Left renal pelvis (tissue), 4 donors: Measurements from ENCODE around the gene SBSN. TPM values are rescaled to one million over a fixed set of nuclear protein-coding genes. Genes with fewer than 3 reads are reported as not detected.

Source experiments
- DNase-seq, 4 donors: peaks; one replicate each; pipeline ENCODE4 v3.0.0-alpha.2; 2013; ENCODE audit warnings: low read depth in 4 of 4, low spot score in 3 of 4
- polyA plus RNA-seq, 4 donors: library from polyadenylated mRNA; unstranded; fragments of 120-200 nt; gene quantifications; one replicate each; pipeline ENCODE4 v1.2.1, GENCODE V29; 2013; ENCODE audit not compliant: insufficient read length in 4 of 4

The SBSN gene
- polyA plus RNA-seq, 4 donors: 0.11 TPM; not detected in 3

DNA sequence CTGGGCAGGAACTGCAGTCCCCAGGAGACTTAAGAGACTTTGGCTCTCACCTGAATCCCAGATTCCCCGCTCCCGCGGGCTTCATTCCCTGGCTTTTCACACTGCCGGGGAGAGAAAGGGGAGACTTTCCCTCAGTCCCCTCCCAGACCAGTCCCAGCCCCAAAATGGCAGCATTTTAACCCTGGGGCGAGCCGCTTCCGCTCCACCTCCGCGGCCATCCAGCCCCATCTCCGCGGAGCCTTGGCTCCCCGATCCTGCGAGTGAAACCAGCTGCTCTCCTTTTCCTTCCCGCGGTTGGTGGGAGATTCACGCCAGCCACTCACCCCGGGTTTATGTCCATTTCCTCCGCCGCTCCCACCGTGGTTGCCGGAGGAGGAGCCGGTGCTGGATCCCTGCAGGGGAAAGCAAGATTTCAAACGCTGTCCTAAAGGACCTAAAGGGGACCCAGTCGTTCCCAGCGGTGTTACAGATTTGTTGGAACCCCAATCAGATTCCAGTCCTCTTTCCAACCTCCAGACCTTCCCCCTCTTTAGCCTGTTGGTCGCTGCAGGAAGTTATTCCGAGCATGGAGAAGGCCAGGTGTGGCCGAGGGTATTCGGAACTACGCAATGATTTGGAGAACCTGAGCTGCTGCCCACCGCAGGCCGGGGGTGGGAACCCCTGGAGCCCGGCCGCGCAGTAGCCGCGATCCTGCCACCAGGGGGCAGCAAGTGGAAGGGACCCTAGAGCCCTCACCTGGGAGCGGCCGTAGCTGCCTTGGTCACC is 18.1 kb downstream of the SBSN start:
- DNase-seq: peak; percentile 67 to 75 (median 72)

DNA sequence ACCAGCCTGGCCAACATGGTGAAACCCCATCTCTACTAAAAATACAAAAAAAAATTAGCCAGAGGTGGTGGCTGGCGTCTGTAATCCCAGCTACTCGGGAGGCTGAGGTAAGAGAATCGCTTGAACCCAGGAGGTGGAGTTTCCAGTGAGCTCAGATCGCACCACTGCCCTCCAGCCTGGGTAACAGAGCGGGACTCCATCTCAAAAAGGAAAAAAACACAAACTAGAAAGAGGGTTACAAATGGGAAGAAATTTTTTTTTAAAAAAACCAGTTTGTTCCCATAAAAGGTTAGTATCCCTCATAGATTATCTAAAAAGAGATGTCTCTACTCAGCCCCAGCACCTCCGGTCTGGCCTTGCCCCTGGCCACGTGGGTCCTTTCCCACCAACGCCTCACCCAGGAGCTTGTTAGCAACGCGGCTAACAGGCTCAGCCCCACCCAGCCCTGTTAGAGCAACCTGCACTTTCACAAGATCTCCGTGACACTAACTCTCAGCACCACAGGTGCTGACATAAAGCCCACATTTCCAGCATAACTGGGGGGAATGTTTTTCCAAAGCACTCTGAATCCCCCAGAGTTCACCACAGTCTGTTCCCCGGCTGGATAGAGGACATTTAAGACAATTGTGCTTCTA is 19.0 kb downstream of the SBSN start:
- DNase-seq: no peak

DNA sequence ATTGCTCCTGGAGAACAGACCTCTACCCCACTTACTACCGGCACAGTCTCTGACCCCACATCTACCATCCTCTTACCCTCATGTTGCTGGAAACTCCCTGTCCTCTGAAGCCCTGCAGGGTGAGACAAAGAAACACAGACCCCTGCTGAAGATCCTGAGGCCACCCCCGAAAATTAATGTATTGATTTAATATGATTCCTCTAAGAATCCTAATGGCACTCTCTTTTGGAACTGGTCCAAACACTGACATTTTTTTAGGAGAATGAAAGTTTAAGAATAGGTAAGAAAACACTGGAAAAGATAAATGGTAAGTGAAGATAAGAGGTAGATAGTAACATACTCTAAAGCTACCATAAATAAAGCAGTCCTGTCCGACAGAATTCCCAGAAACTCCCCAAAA is 20.0 kb downstream of the SBSN start:
- DNase-seq: no peak

DNA sequence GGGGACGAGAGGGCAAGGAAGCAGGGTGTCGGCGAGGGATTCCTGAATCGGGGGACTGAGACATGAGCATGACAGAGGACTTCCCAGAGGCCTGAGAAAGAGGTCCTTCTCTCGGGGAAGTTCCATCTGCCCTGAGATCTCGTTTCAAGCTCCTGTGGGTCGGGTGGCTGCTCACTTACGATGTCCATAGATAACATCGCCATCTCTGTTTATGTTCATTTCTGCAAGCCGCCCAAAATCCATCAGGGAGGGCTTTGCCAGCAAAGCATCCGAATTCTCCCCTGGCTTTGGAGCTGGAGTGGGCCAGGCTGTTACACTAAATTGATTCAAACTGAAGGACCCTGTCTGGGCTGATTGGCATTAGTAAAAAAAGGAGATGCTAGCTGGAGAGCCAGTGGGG is 20.6 kb downstream of the SBSN start:
- DNase-seq: no peak

DNA sequence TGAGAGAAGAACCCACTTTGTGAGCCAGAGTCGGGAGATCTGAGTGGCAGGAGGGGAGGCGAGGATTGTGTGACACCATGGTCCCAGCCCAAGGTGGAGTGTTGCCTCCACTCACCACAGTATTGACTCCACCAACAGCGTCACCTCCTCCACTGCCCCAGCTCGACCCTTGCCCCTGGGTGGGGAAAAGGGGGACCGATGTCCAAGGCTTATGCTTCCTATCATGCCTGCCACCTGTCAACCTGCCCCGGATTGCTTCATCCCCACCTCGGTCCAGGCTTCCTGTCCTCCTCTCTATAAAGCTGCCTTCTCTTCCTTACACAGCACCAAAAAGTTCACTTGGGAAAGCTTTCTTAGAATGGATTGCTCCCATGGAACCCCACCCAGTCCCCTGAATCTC is 22.1 kb downstream of the SBSN start:
- DNase-seq: no peak

DNA sequence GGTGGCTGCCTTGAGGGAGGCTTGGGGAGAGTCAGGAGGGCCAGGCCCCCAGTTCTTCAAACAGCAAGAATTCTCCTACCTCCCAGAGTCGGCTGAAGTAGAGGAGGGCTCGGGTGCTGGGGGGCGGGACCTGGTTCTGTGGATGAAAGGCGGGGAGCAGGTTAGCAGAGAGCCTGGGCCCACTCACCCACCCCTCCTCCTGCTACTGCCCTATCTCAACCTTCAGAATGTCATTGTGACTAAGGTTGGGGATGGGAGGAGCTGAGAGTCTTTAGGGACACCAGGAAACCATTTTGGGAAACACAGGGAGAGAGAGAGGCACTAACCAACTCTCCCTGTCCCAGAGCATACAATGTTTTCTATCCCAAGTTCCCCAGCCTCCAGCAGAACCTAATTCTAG is 25.4 kb downstream of the SBSN start:
- no peak for DNase-seq

DNA sequence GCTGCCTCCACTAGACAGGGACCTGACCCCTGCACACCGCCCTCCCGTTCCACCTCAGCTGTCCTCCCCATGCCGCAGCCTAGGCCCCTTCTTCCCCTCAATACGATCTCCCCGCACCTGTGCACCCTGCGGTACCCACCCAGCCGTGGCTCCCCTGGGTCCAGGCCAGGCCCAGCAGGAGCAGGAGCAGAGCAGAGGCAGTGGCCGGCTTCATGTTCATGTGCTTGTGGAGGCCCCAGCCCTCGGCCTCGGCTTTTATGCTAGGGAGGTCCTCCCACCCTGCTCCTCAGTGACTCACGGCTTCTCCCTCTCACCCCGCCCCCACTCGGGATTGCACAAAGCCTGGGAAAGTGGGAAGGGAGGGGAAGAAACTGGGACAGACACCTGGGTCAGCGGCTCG is 26.4 kb downstream of the SBSN start:
- no peak for DNase-seq

DNA sequence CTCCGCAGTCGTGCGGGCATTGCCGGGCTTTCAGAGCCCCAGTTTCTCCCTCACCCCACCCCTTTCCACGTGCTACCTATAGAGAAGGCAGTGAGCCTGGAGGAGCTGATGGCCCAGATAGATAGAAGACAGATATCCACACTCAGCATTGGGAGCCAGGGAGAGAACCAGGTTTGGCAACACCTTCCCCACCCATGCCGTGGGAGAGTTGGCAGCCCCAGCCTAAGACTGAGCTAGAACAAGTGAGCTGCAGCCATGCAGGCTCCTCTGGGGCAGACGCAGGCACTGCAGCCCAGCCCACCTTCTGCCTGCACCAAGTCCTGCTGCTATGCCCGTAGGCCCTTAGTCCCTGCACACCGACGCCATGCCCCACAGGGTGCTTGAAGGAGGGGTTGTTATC is 27.5 kb downstream of the SBSN start:
- DNase-seq: no peak

DNA sequence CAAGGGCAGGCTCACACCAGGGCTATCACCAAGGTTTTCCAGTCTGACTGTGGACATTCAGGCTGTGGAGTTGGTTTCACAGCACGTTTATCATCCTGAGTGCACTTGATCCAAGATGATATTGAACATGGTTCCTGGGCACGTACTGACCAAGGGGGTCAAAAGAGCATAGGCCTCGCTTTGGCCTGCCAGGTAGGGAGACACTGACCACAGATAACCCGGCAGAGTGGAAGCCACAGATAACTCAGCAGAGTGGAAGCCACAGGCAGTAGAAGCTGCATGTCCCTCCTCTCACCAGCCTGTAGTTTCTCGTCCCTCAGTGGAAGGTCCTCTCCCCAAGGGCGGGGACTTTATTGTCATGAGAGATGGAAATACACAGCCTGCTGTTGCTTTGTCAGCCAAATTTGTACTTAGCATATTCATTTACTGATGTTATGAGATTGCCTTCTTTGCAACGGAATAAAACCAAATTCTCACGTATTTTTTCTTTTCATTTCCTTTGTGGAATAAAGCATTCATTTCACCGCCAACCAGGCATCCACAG is 29.1 kb downstream of the SBSN start:
- DNase-seq: no peak

DNA sequence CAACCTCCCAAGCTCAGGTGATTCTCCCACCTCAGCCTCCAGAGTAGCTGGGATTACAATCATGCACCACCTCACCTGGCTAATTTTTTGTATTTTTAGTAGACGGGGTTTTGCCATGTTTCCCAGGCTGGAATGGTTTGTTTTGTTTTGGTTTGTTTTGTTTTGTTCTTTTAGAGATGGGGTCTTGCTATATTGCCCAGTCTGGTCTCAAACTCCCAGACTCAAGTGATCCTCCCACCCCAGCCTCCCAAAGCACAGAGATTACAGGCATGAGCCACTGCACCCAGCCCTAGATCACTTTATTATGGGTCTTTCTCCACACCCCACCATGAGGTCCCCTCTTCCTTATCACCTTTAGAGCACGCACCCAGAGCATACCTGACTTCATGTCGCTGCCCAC is 29.9 kb downstream of the SBSN start:
- no peak for DNase-seq

DNA sequence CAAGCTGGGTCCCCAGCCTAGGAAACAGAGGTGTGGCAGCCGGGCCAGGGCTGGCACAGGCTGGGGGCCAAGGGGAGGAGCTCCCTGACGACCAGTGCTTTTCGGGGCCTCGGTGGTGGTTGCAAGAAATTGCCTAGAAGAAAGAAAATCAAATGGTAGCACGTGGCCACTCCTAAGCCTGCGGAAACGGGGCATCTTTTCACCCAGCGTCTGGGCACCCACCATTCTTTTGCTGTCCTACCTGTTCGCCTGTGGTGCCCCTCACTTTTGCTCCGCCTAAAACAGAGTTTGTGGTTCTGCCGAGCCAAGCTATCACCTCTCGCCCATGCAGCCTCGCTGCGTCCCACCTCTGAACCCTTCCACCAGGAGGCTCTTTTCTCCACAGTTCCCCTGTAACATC is 30.7 kb downstream of the SBSN start:
- DNase-seq: no peak

DNA sequence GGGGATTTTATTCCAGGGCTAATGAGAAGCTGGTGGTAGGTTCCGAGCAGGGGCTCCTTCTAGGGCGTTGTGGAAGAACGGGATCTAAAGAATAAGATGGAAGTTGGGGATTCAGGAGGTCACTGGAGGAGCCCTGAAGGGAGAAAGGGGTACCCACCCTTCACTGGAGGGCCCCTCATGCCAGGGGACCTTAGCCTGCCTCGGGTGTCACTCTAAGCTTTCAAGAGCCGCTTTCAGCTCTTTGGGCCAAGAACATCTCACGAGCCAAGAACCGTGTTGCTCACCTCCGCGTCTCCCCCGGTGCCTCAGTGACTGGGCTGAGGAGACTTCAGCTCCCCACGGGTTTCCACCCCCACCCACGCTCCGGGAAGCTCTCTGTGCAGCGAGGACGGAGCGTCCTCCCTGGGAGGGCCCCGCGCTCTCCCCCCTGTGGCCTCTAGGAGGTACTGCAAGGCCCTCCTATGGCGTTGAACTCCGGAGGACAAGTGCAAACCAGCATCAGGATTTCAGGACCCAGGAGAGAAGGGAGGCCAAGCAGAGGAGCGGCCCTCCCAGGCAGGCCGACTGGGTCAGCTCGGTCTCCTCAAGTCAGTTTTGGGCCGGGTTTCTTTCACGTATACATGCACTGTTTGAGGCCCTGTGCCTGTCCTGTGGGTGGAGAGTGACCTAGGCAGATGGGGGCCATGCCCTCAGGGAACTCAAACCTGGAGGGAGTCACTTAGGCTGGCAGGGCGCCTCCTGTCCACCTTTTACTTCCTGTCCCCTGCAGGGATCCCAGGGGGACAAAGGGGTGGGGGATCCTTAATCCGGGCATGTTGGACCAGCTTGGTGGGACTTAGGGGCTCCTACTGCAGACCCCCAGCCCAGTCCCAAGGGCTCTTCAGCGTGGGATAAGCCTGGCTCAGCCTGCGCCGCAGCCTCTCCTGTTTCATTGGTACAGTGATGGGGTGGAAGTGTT is 32.7 kb downstream of the SBSN start:
- no peak for DNase-seq

DNA sequence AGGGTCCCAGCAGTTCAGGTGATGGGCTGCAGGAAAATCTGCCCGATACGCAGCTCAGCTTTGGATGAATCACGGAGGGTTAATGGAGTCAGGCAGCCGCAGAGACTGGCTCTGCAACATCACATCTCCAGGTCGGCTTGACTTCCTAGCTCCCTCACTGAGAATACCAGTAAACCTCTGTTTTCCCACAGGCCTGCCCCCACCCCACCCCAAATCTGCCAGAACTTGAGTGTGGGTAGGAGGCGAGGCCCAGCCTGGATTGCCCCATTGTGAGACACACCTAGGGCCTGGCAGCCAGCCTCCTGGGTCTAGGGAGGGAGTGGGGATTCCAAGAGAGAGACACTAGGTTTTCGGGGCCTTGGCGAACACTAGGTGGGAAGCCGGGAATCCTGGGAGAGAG is 34.1 kb downstream of the SBSN start:
- DNase-seq: no peak

DNA sequence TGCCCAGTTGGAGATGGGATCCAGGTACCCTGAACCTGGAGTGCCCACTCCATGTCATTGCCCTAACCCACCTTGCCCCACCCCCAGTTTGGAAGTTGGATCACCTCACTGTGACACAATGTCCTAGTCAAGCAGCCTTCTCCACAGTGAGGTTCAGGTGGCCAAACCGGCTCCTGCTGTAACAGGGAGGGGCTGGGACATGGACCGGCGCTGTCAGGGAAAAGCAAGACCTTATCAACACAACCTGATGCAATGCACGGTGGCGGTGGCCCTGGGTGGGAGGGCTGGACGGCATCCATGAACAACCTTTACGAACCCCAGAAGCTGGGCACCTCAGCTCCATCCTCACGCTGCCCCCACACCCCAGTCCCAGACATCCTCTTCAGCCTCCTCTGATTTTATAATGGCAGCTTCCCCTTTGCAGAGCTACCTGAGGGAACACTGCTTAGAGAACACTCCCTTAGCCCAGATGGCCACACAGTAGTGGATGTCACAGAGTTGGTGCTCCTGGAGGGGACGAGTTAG is 36.2 kb downstream of the SBSN start:
- DNase-seq: no peak

DNA sequence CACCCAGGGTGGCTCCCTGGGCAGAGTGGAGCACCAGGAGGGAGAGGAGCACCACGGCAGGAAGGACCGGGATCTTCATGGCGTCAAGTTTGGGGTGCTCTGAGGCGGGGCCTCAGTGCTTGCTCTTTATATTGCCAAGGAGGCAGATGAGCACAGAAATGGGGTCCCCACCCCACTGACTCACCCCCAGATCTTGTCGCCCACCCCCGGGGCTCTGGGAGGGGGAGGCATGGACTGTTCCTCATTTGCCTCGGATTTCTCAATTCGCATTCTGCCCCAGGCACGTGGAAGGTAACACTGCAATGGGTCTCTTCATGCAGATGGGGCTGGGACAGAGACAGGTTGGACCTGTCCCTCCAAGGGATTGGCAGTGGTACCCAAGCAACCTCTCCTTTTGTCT is 37.7 kb downstream of the SBSN start, which contains the start of gene KRTDAP:
Gene KRTDAP (minus strand): TSS at position 101 of the 400 bp plus-strand sequence. CDS start 22 bp downstream, at position 79.
- DNase-seq: no peak

DNA sequence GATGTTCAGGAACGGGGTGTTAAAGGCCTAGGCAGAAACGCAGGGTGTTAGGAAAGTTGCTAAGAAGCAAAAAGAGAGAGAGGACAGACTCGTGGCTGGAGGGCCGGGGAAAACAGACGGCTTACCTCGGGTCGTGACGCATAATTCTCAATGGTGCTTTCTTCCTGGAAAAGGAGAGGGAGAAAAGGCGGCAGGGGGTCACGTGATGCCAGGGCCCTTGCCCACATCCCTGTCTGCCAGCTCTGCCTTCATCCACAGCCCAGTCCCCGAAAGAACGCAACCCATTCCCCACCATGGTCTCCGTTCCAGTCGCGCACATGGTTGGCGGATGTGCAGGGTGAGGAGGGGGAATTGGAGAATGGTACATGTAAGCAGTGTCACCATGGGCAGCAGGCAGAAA is 39.4 kb downstream of the SBSN start:
- no peak for DNase-seq

DNA sequence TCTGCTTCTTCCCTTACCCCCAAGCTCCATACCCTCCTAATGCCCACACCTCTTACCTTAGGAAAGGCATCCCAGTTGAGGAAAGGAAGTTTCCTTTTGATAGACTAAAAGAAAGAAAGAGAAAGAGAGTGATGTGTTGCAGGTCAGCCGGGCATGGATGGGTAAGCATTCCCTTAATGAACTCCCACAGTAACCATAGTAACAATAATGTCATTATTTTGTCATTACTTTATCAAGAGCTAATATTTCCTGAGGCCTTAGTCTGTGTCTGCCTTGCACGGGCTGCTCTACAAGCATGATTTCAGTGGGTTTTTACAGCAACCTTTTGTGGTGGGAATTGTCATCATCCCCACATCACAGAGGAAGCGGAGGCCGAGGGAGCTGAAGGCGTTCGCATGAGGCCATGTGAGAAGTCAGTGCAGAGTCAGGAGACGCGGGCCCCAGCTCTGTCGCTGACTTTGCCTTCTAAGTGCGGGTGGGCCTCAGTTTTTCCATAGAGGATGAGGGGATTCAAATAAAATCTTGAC is 40.4 kb downstream of the SBSN start:
- no peak for DNase-seq

DNA sequence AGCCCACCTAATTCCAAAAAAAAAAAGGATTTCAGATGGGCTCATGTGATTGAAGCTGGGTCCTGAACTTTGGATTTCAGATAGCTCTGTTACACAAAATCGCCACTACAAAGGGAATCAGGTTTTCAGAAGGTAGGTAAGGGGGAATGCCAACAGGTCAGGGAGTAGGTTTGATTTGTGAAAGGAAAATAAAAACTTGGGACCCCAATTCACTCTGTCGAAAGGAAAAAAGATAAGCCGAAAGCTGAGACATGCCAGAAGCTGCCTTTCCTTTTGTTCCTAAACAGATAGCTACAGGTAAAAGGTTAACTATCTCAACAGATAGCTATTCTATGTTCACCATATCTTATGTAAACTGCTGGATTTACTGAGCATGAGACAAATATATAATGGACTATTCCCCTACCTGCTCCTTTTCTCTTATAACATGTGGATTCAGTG is 41.8 kb downstream of the SBSN start:
- no peak for DNase-seq

DNA sequence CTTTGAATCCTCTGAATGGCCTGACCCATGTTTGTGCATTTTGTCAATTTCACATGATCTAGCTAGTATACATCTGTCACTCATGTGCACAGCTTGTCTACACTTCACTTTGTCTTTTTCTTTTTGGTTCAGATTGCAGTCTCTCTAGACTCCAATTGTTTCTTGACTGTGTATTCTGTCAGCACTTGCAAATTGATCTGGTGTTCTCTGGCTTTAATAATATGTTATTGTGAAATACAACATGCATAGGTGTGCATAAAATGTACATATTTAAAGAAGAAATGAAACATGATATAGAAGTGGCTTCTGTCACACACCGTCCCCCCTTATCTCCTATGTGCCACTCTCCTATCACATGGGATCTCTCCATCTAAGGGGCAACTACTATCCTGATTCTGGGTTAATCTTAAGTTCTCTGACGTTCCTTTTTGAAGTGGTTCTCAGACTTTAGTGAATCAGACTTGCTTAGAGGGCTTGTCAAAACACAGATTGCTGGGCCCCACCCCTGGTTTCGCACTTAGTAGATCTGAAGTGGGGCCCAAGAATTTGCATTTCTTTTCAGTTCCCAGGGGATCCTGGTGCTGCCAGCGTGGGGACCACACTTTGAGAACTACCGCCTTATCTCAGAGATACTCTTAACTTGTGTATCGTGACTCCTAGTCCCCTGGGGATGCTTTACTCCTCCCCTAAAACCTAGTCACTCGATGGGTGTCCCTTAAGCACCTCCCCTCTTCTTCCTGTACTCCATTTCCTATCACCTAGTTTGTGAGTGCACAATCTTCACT is 43.7 kb downstream of the SBSN start:
- DNase-seq: no peak

DNA sequence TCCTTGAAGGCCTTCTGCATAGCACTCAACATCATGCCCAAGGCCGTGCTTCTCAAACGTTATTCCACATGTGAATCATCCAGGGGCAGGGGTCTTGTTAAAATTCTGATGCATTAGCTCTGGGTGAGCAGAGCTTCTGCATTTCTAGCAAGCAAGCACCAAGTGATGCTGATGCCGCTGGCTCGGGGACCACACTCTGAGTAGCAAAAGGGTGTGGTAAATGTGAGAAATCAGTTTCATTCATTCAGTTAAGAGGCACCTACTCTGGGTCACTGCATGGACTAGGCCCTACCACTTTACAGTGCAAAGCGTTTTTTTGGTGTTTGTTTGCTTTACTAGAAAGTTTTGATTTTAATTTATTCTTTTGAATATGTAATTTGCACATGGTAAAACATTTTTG is 45.0 kb downstream of the SBSN start:
- no peak for DNase-seq
